Activated CD8-positive, alpha-beta memory T cell treated with anti-CD3 and anti-CD28 coated beads, Interleukin-2, amount 10 ng/mL, durations not matched to agents 7 days and 5 days (primary cell): ENCODE results near the gene CATSPER1. TPM values are rescaled to one million over a fixed set of nuclear protein-coding genes. Genes with fewer than 3 reads are reported as not detected.
A peak's percentile ranks its signal among the peaks of the same experiment; 100 is the strongest.

Source experiments
- ATAC-seq: fragments of 150-1000 bp; cut with Tn5 transposase; one replicate; pipeline ENCODE4 v1.10.0; 2021; ENCODE audit warnings: moderate library complexity
- CTCF ChIA-PET: fragments of 350-600 bp; sonication (Branson Sonifier 250); formaldehyde crosslinking; loops from one replicate; lab custom pipeline; 2021; ENCODE audit warnings: antibody characterized with exemption; lab: Charles Lee
- DNase-seq: peaks from one replicate; pipeline ENCODE4 v3.0.0-alpha.2; 2020
- H3K27ac Mint-ChIP-seq: one replicate; pipeline ENCODE4 v1.8.0; 2021; ENCODE audit warnings: mild to moderate bottlenecking, mixed read lengths
- H3K27me3 Mint-ChIP-seq: one replicate; pipeline ENCODE4 v1.8.0; 2021; ENCODE audit warnings: mixed read lengths
- H3K36me3 Mint-ChIP-seq: one replicate; pipeline ENCODE4 v1.8.0; 2021; ENCODE audit warnings: mild to moderate bottlenecking, mixed read lengths
- H3K4me1 Mint-ChIP-seq: one replicate; pipeline ENCODE4 v1.8.0; 2021; ENCODE audit warnings: mixed read lengths
- H3K4me3 Mint-ChIP-seq: one replicate; pipeline ENCODE4 v1.8.0; 2021; ENCODE audit warnings: mild to moderate bottlenecking, moderate library complexity, mixed read lengths
- H3K9me3 Mint-ChIP-seq: one replicate; pipeline ENCODE4 v1.8.0; 2022; ENCODE audit warnings: low read depth, mixed read lengths
- total RNA-seq, 2 experiments: library from RNA; stranded (reverse); gene quantifications; one replicate each; pipeline ENCODE4 v1.2.3, GENCODE V29; 2021

Gene CATSPER1
- total RNA-seq, 2 experiments from 2014 or later = 0.54 TPM; not detected in 1

DNA sequence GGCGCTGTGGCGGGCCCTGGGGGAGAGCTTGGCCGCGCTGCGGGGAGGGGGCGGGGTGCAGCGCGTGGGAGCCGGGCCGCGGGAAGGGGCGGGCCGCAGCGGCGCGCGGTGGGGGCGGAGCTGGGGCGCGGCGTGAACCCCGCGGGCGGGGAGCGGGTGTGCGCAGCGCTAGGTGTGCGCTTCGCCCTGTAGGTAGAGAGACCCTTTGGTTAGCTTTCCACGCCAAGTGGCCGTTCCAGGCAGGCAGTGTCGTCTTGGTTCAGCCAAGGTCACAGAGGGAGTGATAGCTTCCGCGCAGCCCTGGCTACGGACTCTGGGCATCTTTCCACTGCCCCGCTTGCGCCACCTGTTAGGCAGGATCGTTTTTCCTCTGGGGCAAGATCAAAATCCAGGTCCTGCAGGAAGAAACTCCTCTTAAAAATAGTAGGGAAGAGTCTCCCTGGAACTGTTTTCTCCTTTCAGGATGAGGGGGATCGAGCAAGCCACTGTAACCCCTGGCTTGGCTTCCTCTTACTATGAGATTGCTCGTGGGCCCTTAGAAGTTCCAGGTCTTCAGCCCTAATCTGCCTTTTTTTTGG, 23.5 kb downstream of the CATSPER1 start:
- Mint-ChIP-seq H3K4me3 (peak overlapping the region; percentile 99), H3K4me1 (peaks cover 40% of the 10 kb centered on the region), H3K27me3 (no peaks in the 10 kb centered on the region), H3K9me3 (no peaks in the 10 kb centered on the region), H3K36me3 (peaks cover 33% of the 10 kb centered on the region), H3K27ac (peak overlapping the region; percentile 98)
- CTCF ChIA-PET = interaction anchor here (0.7 to 2.5 kb wide), 15 partner anchors 8 to 291 kb away, joined by 3 to 14 read pairs (median 3); partner anchors contain the start of genes AP5B1, CATSPER1, CCDC85B and FIBP
- no peak for DNase-seq
- ATAC-seq = peak; percentile 79

DNA sequence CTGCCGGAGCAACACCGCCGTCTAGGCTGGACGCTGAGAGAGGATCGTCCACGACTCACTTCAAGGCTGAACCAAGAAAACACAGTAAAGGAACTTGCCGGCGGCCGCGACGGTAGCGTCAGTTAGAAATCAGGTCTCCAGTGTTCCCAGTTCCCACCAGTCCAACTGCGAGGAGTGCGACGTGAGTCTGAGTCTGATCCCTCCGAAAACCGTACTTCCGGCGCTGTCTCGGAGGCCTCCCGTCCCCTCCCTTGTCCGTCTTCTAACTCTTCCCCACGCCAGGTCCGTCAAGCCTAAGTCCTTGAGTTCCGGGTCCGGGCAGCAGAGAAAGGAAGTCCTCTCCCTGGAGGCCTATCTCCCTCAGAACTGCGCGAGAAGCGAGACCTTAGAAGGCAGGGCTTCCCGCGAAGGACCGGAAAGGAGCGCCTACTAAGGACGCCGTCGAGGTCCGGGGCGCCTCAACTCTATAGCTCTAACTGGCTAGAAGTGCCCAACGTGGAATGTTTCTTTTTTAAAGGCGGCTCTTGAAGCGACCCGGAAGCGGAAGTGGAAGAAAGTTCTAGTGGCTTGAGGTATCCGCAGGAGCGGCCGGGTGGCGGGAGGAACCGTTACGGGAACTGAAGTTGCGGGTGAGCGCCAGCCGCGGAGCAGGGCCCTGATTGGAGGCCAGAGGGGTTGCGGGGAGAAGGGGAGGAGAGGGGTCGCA, 24.2 kb downstream of the CATSPER1 start, which contains the start of the genes BANF1 and EIF1AD:
TSS of gene BANF1 (plus strand) at position 562 of the 706 bp plus-strand sequence. CDS start 748 bp downstream, outside the sequence.
TSS of gene EIF1AD (minus strand) at position 216 of the 706 bp plus-strand sequence. CDS start 1,768 bp downstream, outside the sequence.
- Mint-ChIP-seq H3K27me3 (no peaks in the 10 kb centered on the region), H3K4me3 (peak within 1 kb of the TSS; percentile 99), H3K27ac (peak within 1 kb of the TSS; percentile 98), H3K36me3 (peaks cover 38% of the 10 kb centered on the region), H3K4me1 (peaks cover 43% of the 10 kb centered on the region), H3K9me3 (no peaks in the 10 kb centered on the region)
- CTCF ChIA-PET = interaction anchor here (0.7 to 2.5 kb wide), 14 partner anchors 9 to 290 kb away, joined by 3 to 14 read pairs (median 4); partner anchors contain the start of genes AP5B1, CATSPER1, CCDC85B and FIBP
- peak; percentile 97 for DNase-seq
- peak; percentile 89 for ATAC-seq

DNA sequence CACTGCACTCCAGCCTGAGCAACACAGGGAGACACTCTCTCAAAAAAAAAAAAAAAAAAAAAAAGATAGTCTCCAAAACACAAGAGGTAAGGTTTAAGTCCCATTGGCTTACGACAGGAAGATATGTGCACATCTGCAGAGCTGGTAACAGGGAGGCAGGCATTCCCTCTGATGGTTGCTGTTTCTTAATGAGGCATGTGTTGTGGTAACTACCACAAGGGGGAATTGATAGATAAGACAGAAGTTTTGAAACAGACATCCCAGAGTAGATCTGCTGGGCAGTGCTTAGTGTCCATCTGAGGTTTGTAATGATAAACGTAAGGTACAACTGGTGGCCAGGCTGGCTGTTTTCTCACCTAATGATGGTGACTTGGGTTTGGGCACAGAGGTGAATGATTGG, 29.0 kb downstream of the CATSPER1 start:
- Mint-ChIP-seq H3K27ac (no peak overlapping the region), H3K27me3 (no peaks in the 10 kb centered on the region), H3K9me3 (no peaks in the 10 kb centered on the region), H3K4me1 (peaks cover 28% of the 10 kb centered on the region), H3K4me3 (no peak overlapping the region), H3K36me3 (peaks cover 40% of the 10 kb centered on the region)
- ATAC-seq (no peak), DNase-seq (no peak)
- CTCF ChIA-PET = no interaction called here

DNA sequence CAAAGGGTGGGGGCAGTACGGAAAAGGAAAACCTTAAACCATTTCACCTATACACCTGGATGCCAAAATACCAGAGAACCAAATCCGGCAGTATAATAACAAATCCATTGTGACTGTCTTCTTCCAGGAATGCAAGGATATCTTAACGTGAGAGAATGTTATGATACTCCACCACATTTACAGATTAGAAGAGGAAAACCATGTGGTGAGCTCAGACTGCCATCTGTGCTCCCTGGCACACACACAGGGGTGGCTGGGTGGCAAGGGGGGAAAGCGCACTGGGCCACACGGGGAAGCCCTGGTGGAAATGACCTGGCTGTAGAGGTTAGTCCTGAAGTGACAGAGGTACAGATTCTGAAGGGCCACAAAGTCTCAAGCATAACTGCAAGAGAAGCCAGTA, 34.2 kb downstream of the CATSPER1 start:
- CTCF ChIA-PET = interaction anchor here (0.6 to 12.6 kb wide), 8 partner anchors 9 to 213 kb away, joined by 3 to 221 read pairs (median 4); partner anchors contain the start of genes CCDC85B and FIBP
- peaks cover 8% of the 10 kb centered on the region for H3K36me3 Mint-ChIP-seq
- H3K27ac Mint-ChIP-seq = no peak overlapping the region
- H3K9me3 Mint-ChIP-seq = no peaks in the 10 kb centered on the region
- peaks cover 8% of the 10 kb centered on the region for H3K4me1 Mint-ChIP-seq
- DNase-seq = no peak
- no peaks in the 10 kb centered on the region for H3K27me3 Mint-ChIP-seq
- H3K4me3 Mint-ChIP-seq = no peak overlapping the region
- no peak for ATAC-seq

DNA sequence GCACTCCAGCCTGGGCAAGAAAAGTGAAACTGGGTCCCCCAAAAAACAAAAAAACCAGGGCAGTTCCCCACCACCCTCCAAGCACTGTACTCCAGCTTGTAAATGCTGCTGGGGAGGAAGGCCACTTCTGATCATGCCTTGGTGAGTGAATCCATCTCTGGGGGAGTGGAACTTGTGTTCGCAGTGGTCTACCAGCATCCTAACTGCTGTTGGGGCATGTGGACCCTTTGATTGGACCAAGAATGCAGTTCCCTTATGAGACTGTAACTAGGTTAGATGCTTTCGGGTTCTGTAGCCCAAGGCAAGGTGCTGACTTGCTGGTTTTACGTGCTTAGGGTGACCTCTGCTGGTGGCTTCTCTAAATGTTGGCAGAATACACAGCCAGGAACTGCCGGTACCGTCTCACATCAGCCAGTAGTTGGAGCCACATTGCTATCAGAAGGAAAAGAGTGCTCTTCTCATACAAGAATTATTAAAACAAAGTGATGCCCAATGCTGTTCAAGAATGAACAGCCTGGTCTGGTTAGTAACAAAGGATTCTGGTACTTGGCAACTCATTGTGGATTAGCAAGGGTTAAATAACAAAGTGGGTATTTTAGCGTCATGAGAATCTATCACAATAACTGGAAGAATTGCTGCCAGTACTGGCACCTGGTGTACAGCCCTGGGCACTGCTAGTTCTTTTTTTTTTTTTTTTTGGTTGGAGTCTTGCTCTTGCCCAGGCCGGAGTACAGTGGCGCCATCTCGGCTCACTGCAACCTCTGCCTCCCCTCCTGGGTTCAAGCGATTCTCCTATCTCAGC, 37.3 kb downstream of the CATSPER1 start:
- Mint-ChIP-seq H3K36me3 (peaks cover 1% of the 10 kb centered on the region), H3K27me3 (no peaks in the 10 kb centered on the region), H3K27ac (peak overlapping the region; percentile 80), H3K4me3 (no peak overlapping the region), H3K4me1 (peaks cover 8% of the 10 kb centered on the region), H3K9me3 (no peaks in the 10 kb centered on the region)
- DNase-seq (peak; percentile 96), ATAC-seq (peak; percentile 100)
- CTCF ChIA-PET = interaction anchor here (0.6 to 12.6 kb wide), 35 partner anchors 10 to 659 kb away, joined by 3 to 221 read pairs (median 3); partner anchors contain the start of genes AP5B1, BANF1, CCDC85B and FIBP

GRCh38 chr11:65987336-65987735, 38.9 kb downstream of the CATSPER1 start:
- H3K27me3 Mint-ChIP-seq = no peaks in the 10 kb centered on the region
- peaks cover 8% of the 10 kb centered on the region for H3K4me1 Mint-ChIP-seq
- no peak for DNase-seq
- ATAC-seq = no peak
- H3K27ac Mint-ChIP-seq = no peak overlapping the region
- H3K4me3 Mint-ChIP-seq = no peak overlapping the region
- H3K9me3 Mint-ChIP-seq = no peaks in the 10 kb centered on the region
- CTCF ChIA-PET = interaction anchor here (3.0 to 12.6 kb wide), 2 partner anchors 101 to 207 kb away, joined by 17 to 221 read pairs; partner anchors contain the start of genes AP5B1, CCDC85B and FIBP
- H3K36me3 Mint-ChIP-seq = peaks cover 1% of the 10 kb centered on the region

GRCh38 chr11:65983589-65983987, 42.7 kb downstream of the CATSPER1 start:
- peaks cover 6% of the 10 kb centered on the region for H3K36me3 Mint-ChIP-seq
- no peaks in the 10 kb centered on the region for H3K27me3 Mint-ChIP-seq
- no peak overlapping the region for H3K4me3 Mint-ChIP-seq
- no peak overlapping the region for H3K27ac Mint-ChIP-seq
- DNase-seq (no peak), ATAC-seq (no peak)
- no peaks in the 10 kb centered on the region for H3K4me1 Mint-ChIP-seq
- H3K9me3 Mint-ChIP-seq = no peaks in the 10 kb centered on the region
- CTCF ChIA-PET = interaction anchor here (1.1 to 12.6 kb wide), 3 partner anchors 9 to 97 kb away, joined by 3 to 221 read pairs (median 3); partner anchors contain the start of genes CCDC85B and FIBP

DNA sequence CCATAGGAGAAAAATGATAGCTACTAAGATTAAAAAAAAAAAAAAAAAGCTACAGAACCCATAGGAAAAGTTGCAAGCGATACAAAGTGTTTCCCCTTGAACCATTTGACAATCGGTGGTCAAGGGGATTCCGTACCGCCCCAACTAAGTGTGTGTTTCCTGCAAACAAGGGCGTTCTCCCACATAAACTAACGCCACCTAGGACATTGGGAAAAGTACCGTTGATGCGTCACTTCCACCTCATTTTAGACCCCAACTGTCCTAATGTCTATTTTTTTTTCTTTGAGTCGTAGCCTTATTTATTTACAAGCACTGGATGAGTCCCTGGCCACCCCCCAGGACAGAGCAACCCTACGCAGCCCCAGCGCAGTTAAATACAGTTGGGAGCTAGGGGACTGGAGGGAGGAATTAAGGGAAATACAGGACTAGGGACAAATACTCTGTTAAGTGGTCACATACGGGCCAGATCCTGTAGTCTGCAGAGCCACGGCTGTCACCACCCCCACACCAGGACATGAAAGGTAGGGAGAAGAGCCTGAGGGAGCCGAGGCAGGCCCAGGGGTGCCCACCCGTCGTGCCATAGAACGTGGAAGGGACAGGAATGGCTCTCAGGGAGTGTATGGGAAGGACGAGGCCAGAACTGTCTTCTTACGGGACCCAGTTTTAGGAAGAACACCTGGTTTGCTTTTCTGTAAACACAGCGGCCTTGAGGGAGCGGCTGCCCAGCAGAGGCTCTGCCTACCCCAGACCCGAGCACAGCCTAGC, 43.3 kb downstream of the CATSPER1 start:
- ATAC-seq (no peak), DNase-seq (no peak)
- Mint-ChIP-seq H3K9me3 (no peaks in the 10 kb centered on the region), H3K27me3 (no peaks in the 10 kb centered on the region), H3K4me1 (no peaks in the 10 kb centered on the region), H3K4me3 (no peak overlapping the region), H3K27ac (no peak overlapping the region), H3K36me3 (peaks cover 8% of the 10 kb centered on the region)
- CTCF ChIA-PET = interaction anchor here (1.1 to 12.6 kb wide), 3 partner anchors 9 to 96 kb away, joined by 3 to 221 read pairs (median 3); partner anchors contain the start of genes CCDC85B and FIBP

GRCh38 chr11:65981972-65982823, 44.1 kb downstream of the CATSPER1 start:
- H3K27ac Mint-ChIP-seq = no peak overlapping the region
- H3K27me3 Mint-ChIP-seq = no peaks in the 10 kb centered on the region
- no peak for ATAC-seq

GRCh38 chr11:65981101-65981740, 45.1 kb downstream of the CATSPER1 start:
- DNase-seq (no peak), ATAC-seq (no peak)
- H3K27ac Mint-ChIP-seq = peak overlapping the region; percentile 43
- H3K4me1 Mint-ChIP-seq = no peaks in the 10 kb centered on the region
- H3K27me3 Mint-ChIP-seq = no peaks in the 10 kb centered on the region
- CTCF ChIA-PET = interaction anchor here (12.6 kb wide), 1 partner anchor 95 kb away, joined by 221 read pairs; the partner anchor contains the start of genes CCDC85B and FIBP
- no peak overlapping the region for H3K4me3 Mint-ChIP-seq
- no peaks in the 10 kb centered on the region for H3K9me3 Mint-ChIP-seq
- H3K36me3 Mint-ChIP-seq = peaks cover 13% of the 10 kb centered on the region

More at GRCh38 chr11:65981972-65982823, 44.1 kb downstream of the CATSPER1 start:
- H3K9me3 Mint-ChIP-seq = no peaks in the 10 kb centered on the region
- DNase-seq = no peak
- H3K4me1 Mint-ChIP-seq = no peaks in the 10 kb centered on the region
- peaks cover 10% of the 10 kb centered on the region for H3K36me3 Mint-ChIP-seq
- no peak overlapping the region for H3K4me3 Mint-ChIP-seq
- CTCF ChIA-PET = interaction anchor here (1.5 to 12.6 kb wide), 2 partner anchors 10 to 96 kb away, joined by 3 to 221 read pairs; partner anchors contain the start of genes CCDC85B and FIBP

- H3K27ac Mint-ChIP-seq = no peak overlapping the region
These were observed 47.0 kb downstream of the CATSPER1 start for GRCh38 chr11:65979261-65979759.

More at GRCh38 chr11:65979261-65979759, 47.0 kb downstream of the CATSPER1 start:
- Mint-ChIP-seq H3K36me3 (peaks cover 19% of the 10 kb centered on the region), H3K27me3 (no peaks in the 10 kb centered on the region), H3K4me1 (peaks cover 3% of the 10 kb centered on the region), H3K9me3 (no peaks in the 10 kb centered on the region), H3K4me3 (no peak overlapping the region)
- DNase-seq (no peak), ATAC-seq (no peak)
- CTCF ChIA-PET = interaction anchor here (0.9 kb wide), 1 partner anchor 95 kb away, joined by 3 read pairs; no protein-coding TSS in a partner anchor
